ENCODE measurements around the gene HIVEP2. TPM values are rescaled to one million over a fixed set of nuclear protein-coding genes. Genes with fewer than 3 reads are reported as not detected.

HIVEP2 gene
- total RNA-seq, 1 donor from 2014 or later = 15.2 TPM

DNA sequence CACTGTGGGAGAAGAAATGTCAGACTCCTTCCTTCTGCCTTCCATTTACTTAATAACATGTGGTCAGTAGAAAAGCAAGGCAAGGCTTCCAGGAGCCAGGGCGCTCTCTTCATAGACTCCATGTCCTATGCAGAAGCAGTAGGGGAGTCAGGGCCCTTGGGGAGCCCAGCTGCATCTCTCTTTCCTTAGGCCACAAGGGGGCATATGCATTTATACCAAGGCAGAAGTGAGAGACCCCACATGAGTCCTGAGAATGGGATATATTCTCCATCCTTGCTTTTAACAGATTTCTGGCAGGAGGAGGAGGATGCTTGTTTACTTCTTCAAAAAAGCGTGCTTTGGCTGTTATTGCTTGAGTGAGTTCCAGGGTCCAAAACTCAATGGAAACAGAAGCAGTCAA is 198.5 kb downstream of the HIVEP2 start:
- Mint-ChIP-seq H3K36me3 (no peaks in the 10 kb centered on the region), H3K4me3 (no peak overlapping the region), H3K27me3 (ENCODE audit: low read depth) (no peaks in the 10 kb centered on the region), H3K9me3 (no peaks in the 10 kb centered on the region), H3K27ac (no peak overlapping the region), H3K4me1 (peaks cover 2% of the 10 kb centered on the region)
- TF ChIP-seq, protein P1, sequence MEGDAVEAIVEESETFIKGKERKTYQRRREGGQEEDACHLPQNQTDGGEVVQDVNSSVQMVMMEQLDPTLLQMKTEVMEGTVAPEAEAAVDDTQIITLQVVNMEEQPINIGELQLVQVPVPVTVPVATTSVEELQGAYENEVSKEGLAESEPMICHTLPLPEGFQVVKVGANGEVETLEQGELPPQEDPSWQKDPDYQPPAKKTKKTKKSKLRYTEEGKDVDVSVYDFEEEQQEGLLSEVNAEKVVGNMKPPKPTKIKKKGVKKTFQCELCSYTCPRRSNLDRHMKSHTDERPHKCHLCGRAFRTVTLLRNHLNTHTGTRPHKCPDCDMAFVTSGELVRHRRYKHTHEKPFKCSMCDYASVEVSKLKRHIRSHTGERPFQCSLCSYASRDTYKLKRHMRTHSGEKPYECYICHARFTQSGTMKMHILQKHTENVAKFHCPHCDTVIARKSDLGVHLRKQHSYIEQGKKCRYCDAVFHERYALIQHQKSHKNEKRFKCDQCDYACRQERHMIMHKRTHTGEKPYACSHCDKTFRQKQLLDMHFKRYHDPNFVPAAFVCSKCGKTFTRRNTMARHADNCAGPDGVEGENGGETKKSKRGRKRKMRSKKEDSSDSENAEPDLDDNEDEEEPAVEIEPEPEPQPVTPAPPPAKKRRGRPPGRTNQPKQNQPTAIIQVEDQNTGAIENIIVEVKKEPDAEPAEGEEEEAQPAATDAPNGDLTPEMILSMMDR (IDR thresholded peaks at IDR 0.05; ENCODE audit: unreplicated experiment) = peak; percentile 28
- no peak for DNase-seq (ENCODE audit: low spot score in 2 of 2, unreplicated experiment in 2 of 2)

DNA sequence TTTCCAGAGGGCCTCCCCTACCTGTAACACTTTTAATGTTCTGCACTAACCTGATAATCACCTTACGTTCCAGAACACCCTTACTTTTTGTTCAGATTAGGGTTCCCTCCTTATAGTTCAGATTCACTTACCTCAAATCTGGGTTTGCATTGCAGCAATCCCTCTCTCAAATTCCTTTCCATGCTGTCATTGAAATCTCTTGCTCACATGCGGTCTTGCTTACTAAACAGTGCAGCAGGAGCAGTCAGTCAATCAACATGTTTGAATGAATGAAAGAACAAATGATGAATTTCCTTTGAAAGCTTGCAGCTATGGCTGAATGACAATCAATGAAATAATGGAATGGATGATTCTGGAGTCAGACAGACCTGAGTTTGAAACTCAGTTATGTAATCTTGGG is 200.1 kb downstream of the HIVEP2 start:
- TF ChIP-seq, protein P1 (IDR thresholded peaks at IDR 0.05; ENCODE audit: unreplicated experiment) = no peak
- H3K27me3 Mint-ChIP-seq (ENCODE audit: low read depth) = no peaks in the 10 kb centered on the region
- H3K9me3 Mint-ChIP-seq = no peaks in the 10 kb centered on the region
- DNase-seq (ENCODE audit: low spot score in 2 of 2, unreplicated experiment in 2 of 2) = no peak
- no peaks in the 10 kb centered on the region for H3K36me3 Mint-ChIP-seq
- H3K4me3 Mint-ChIP-seq = no peak overlapping the region
- no peaks in the 10 kb centered on the region for H3K4me1 Mint-ChIP-seq
- no peak overlapping the region for H3K27ac Mint-ChIP-seq

DNA sequence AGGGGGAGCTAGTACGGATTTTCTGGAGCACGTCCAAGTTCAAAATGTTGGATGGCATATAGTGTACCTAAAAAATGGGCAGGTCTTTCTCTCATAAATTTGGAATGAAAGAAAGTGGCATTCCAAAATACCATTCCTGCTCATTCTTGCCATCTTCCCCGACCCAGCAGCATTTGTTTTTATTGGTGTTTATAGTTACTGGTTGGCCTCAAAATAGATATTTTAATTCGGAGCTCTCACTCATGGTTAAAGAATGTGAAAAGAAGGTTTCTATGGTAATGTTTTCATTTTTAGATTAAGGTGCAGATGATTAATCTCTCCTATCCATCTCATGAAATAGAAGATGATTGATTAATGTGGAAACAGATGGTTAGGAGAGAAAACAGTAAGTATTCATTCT is 204.5 kb downstream of the HIVEP2 start:
- no peak for DNase-seq (ENCODE audit: low spot score in 2 of 2, unreplicated experiment in 2 of 2)
- Mint-ChIP-seq H3K4me3 (no peak overlapping the region), H3K27me3 (ENCODE audit: low read depth) (no peaks in the 10 kb centered on the region), H3K9me3 (no peaks in the 10 kb centered on the region), H3K27ac (no peak overlapping the region), H3K36me3 (no peaks in the 10 kb centered on the region), H3K4me1 (peaks cover 9% of the 10 kb centered on the region)
- TF ChIP-seq, protein P1 (IDR thresholded peaks at IDR 0.05; ENCODE audit: unreplicated experiment) = no peak

DNA sequence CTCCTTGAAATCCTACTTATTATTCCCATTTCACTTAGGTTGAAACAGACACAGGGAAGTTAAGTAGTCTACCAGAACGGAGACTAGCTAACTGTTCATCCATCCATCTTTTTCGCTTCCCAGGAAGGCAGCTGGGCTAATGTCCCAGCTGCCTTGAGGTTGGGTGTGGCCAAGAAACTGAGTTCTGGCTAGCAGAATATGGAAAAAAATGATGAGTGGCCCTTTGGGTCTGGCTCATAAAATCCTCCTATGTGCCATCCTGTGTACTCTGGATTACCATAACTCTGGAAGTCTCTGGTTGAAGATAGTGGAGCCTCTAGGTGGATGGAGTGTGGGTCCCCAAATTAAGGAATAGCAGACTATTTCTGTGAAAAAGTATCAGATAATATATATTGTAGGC is 206.2 kb downstream of the HIVEP2 start:
- Mint-ChIP-seq H3K27ac (no peak overlapping the region), H3K4me3 (no peak overlapping the region), H3K27me3 (ENCODE audit: low read depth) (no peaks in the 10 kb centered on the region), H3K9me3 (no peaks in the 10 kb centered on the region), H3K4me1 (peaks cover 9% of the 10 kb centered on the region), H3K36me3 (no peaks in the 10 kb centered on the region)
- no peak for DNase-seq (ENCODE audit: low spot score in 2 of 2, unreplicated experiment in 2 of 2)
- TF ChIP-seq, protein P1 (IDR thresholded peaks at IDR 0.05; ENCODE audit: unreplicated experiment) = no peak

DNA sequence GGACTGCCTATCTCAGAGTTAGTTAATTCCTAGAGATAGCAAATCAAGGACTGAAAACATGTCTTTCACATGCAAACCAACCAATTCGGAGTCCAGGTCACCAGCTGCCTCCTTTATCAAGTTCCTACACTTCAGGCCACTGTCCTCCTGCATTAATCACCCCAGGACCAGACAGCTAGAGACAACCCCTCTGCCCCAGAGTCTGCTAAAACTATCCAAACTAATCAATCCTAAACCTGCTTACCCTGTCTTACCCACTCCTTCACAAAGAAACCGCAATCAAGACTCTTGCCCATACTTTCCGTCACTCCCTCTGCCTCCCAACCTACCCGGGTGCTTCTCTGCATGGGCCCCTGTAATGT is 207.0 kb downstream of the HIVEP2 start:
- TF ChIP-seq, protein P1 (IDR thresholded peaks at IDR 0.05; ENCODE audit: unreplicated experiment) = no peak
- no peak overlapping the region for H3K27ac Mint-ChIP-seq
- H3K36me3 Mint-ChIP-seq = no peaks in the 10 kb centered on the region
- no peak overlapping the region for H3K4me3 Mint-ChIP-seq
- no peak for DNase-seq (ENCODE audit: low spot score in 2 of 2, unreplicated experiment in 2 of 2)
- H3K9me3 Mint-ChIP-seq = no peaks in the 10 kb centered on the region
- H3K27me3 Mint-ChIP-seq (ENCODE audit: low read depth) = peaks cover 5% of the 10 kb centered on the region
- H3K4me1 Mint-ChIP-seq = peaks cover 9% of the 10 kb centered on the region

DNA sequence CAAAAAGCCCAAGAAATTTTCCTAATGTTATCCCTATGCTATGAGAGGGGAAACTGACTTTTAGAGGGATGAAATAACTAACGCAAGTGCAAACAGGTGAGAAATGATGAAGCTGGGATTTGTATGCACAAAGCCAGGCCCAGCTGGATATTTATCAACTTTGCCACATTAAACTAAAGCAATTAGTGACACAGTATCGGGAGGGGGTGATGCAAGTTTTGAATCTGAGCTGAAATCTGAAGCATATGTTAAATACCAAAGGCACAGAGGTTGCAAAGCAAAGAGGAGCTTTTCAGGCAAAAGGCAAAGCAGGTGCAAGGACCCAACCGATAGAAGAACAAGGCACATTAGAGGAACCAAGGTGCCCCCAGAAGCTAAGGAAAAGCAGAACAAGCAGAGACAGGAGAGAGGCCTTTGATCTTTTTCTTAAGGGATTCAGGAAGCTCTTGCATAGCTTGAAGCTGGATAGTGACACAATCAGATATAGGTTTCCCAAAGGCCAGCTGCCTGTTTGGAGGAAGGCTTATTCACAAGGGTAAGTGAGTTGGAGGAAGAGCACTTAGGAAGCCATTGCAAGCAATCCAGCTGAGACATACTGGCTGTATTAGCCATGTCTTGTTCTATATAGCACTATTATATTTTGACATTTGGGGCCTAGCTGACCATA is 207.5 kb downstream of the HIVEP2 start:
- peaks cover 9% of the 10 kb centered on the region for H3K4me1 Mint-ChIP-seq
- no peaks in the 10 kb centered on the region for H3K36me3 Mint-ChIP-seq
- TF ChIP-seq, protein P1 (IDR thresholded peaks at IDR 0.05; ENCODE audit: unreplicated experiment) = no peak
- H3K9me3 Mint-ChIP-seq = no peaks in the 10 kb centered on the region
- DNase-seq (ENCODE audit: low spot score in 2 of 2, unreplicated experiment in 2 of 2) = no peak
- H3K4me3 Mint-ChIP-seq = no peak overlapping the region
- peaks cover 5% of the 10 kb centered on the region for H3K27me3 Mint-ChIP-seq (ENCODE audit: low read depth)
- no peak overlapping the region for H3K27ac Mint-ChIP-seq

All from mesothelial cell of epicardium (in vitro differentiated cells).